NCI-H1092 (cell line): Measurements from ENCODE around the gene OR2W1.

Experiments used
- DNase-seq: peaks from one replicate; lab custom pipeline; 2025; lab: John Stamatoyannopoulos, UW

Gene OR2W1

DNA sequence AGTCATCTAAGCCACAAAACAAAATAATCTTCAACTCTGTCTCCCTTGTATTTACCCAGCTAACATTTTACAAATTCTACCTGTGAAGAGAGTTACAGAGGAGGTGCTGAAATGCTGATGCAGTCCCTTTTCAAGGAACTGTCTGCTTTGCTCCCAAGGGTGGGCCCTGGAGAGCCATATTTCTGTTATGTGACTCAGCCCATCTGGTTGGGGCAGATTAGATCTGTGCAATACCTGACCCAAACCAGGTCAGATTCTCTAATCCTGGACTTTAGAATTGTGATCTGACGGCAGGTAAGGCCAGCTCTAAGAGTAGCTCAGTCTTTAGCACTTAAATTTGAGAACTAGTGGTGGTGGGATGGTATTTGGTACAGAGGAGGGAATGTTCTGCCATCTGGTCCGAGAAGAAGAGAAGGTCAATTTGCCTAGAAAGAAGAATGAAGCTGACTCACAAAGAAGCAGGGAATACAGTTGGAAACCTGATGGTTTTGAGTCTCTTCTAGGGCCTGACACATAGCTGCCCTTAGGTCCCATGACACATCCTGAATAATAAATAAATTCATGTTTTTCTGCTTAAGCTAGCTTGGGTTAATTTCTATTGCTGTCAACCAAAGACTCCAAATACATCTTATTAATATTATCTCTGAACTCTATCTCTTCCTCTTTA, 48.0 kb downstream of the OR2W1 start:
- no peak for DNase-seq

DNA sequence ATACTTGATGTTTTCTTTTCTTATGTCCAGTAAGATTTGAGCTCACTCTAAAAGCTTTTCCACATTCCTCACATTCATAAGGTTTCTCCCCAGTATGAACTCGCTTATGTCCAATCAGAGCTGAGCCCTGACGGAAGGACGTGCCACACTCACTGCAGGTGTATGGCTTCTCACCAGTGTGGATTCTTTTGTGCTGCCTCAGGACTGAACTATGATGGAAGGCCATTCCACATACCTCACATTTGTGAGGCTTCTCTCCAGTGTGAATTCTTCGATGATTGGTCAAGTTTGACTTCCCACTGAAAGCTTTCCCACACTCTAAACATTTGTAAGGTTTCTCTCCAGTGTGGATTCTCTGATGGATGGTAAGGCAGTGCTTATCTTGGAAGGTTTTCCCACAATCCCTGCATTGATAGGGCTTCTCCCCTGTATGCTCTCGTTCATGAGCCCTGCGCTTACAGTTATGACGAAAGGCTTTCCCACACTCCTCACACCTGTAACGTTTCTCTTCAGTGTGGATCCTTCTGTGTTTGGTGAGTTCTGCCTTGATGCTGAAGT, 49.8 kb downstream of the OR2W1 start:
- DNase-seq = no peak
